ENCODE data around the gene LMO7.

GRCh38 chr13:75690607-75691006 is 54.5 kb downstream of the LMO7 start:
- TF ChIP-seq CTCF (IDR thresholded peaks at IDR 0.05): no peak
- TF ChIP-seq POLR2AphosphoS5 (IDR thresholded peaks at IDR 0.05): no peak
- no peak for TF ChIP-seq POLR2A (IDR thresholded peaks at IDR 0.05)

All from breast epithelium (tissue), 3 donors.